ENCODE measurements around the gene C11orf68. TPM values are rescaled to one million over a fixed set of nuclear protein-coding genes. Genes with fewer than 3 reads are reported as not detected.

Gene C11orf68
- total RNA-seq, 1 donor from 2014 or later, result 24.7 TPM

DNA sequence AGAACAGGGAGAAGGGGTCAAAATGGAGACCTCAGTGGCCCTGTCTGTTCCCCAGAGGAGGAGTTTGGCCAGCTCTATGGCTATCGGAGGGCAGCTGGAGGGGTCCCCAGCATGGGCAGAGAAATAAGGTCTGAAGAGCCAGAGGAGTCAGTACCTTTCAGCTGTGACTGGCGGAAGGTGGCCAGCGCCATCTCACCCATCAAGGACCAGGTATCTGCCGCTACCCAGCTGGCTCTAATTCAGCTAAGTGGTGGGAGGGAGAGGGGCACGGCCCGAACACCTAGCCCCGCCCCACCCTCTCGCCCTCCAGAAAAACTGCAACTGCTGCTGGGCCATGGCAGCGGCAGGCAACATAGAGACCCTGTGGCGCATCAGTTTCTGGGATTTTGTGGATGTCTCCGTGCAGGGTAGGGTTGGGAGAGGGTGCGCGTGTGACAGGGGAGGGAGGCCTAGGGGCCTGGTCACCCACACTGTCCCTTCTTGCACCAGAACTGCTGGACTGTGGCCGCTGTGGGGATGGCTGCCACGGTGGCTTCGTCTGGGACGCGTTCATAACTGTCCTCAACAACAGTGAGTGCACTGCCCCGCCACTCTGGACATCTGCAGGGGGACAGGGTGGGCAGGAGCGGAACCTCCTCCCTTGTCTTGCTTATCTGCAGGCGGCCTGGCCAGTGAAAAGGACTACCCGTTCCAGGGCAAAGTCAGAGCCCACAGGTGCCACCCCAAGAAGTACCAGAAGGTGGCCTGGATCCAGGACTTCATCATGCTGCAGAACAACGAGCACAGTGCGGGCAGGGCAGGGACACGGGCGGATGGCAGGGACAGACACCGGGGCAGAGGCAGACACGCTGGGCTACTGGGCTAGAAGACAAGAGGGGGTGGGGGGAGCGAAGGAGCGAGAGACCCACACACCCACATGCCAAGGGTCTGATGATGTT, 36.5 kb downstream of the C11orf68 start:
- no peak overlapping the region for H3K27ac Mint-ChIP-seq (ENCODE audit: unreplicated experiment)
- TF ChIP-seq, protein P1, sequence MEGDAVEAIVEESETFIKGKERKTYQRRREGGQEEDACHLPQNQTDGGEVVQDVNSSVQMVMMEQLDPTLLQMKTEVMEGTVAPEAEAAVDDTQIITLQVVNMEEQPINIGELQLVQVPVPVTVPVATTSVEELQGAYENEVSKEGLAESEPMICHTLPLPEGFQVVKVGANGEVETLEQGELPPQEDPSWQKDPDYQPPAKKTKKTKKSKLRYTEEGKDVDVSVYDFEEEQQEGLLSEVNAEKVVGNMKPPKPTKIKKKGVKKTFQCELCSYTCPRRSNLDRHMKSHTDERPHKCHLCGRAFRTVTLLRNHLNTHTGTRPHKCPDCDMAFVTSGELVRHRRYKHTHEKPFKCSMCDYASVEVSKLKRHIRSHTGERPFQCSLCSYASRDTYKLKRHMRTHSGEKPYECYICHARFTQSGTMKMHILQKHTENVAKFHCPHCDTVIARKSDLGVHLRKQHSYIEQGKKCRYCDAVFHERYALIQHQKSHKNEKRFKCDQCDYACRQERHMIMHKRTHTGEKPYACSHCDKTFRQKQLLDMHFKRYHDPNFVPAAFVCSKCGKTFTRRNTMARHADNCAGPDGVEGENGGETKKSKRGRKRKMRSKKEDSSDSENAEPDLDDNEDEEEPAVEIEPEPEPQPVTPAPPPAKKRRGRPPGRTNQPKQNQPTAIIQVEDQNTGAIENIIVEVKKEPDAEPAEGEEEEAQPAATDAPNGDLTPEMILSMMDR (IDR thresholded peaks at IDR 0.05; ENCODE audit: partially characterized antibody, unreplicated experiment), result no peak
- peaks cover 13% of the 10 kb centered on the region for H3K9me3 Mint-ChIP-seq (ENCODE audit: unreplicated experiment)
- peaks cover 4% of the 10 kb centered on the region for H3K27me3 Mint-ChIP-seq (ENCODE audit: unreplicated experiment)
- no peak for DNase-seq
- H3K36me3 Mint-ChIP-seq (ENCODE audit: unreplicated experiment), result no peaks in the 10 kb centered on the region
- H3K4me1 Mint-ChIP-seq (ENCODE audit: low read depth, unreplicated experiment), result peaks cover 11% of the 10 kb centered on the region
- no peak overlapping the region for H3K4me3 Mint-ChIP-seq (ENCODE audit: unreplicated experiment)

DNA sequence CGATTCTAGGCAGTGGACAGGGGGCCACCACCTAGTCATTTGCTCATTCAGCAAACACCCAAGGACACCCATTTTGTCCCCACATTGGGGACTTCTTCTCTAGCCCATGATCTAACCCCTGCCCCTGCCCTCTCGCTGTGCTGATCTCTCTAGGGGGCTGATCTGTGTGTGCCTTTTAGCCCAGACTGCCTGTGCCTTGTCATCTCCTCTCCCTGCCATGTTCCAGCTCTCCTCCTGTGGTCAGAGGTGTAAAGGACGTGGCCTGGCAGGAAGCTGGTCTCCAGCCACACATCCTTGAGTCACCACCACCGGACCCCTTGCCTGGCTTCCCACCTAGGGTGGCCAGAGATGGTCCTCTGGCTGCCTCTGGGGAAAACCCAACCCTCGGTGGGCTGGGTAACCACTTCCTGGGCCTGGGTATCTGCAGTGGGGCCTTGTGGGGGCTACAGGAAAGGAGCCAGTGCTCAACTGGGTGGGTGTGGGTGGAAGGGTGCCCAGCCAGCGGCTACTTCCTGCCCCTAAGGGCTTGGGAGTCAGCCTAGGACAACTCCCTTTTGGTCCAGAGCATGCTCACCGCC, 37.9 kb downstream of the C11orf68 start:
- H3K4me1 Mint-ChIP-seq (ENCODE audit: low read depth, unreplicated experiment), result peaks cover 5% of the 10 kb centered on the region
- H3K27me3 Mint-ChIP-seq (ENCODE audit: unreplicated experiment), result peaks cover 4% of the 10 kb centered on the region
- TF ChIP-seq, protein P1 (IDR thresholded peaks at IDR 0.05; ENCODE audit: partially characterized antibody, unreplicated experiment), result no peak
- DNase-seq, result no peak
- H3K36me3 Mint-ChIP-seq (ENCODE audit: unreplicated experiment), result no peaks in the 10 kb centered on the region
- no peak overlapping the region for H3K4me3 Mint-ChIP-seq (ENCODE audit: unreplicated experiment)
- H3K27ac Mint-ChIP-seq (ENCODE audit: unreplicated experiment), result no peak overlapping the region
- H3K9me3 Mint-ChIP-seq (ENCODE audit: unreplicated experiment), result peaks cover 7% of the 10 kb centered on the region

DNA sequence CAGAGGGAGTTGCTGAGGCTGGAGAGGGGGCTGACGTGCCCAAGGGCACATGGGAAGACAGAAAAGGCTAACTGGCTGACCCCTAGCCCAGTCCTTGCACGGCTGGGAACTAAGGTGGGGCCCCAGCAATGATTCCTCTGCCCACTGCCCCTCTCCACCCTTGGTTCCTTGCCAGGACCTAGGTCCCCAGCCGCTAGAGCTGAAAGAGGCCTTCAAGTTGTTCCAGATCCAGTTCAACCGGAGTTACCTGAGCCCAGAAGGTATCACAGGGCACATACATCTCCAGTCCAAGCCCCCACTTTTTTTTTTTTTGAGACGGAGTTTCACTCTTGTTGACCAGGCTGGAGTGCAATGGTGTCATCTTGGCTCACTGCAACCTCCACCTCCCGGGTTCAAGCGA, 38.8 kb downstream of the C11orf68 start:
- DNase-seq, result no peak
- Mint-ChIP-seq H3K27ac (ENCODE audit: unreplicated experiment) (no peak overlapping the region), H3K4me3 (ENCODE audit: unreplicated experiment) (no peak overlapping the region), H3K27me3 (ENCODE audit: unreplicated experiment) (peaks cover 4% of the 10 kb centered on the region), H3K9me3 (ENCODE audit: unreplicated experiment) (peaks cover 7% of the 10 kb centered on the region), H3K4me1 (ENCODE audit: low read depth, unreplicated experiment) (peaks cover 5% of the 10 kb centered on the region), H3K36me3 (ENCODE audit: unreplicated experiment) (no peaks in the 10 kb centered on the region)
- TF ChIP-seq, protein P1 (IDR thresholded peaks at IDR 0.05; ENCODE audit: partially characterized antibody, unreplicated experiment), result no peak

DNA sequence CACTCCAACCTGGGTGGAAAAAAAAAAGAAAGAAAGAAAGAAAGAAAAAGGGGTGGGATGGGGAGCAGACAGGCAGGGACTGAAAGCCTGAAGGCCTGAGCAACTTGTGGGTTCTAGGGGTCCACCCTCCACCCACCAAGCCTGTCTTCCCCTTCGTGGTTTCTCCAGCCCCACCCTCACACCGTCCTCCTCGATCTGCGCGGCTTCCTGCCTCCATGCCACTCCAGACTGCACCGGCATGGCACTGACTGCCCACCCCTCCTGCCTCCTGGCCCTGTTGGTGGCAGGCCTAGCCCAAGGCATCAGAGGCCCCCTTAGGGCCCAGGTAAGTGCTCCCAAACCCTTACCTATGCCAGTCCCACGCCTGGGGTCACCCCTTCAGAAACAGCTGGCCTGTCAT, 39.2 kb downstream of the C11orf68 start, which contains the start of gene CTSW:
TSS of gene CTSW (plus strand) at position 221 of the 400 bp plus-strand sequence. CDS start at position 239, 18 bp downstream.
- no peak within 1 kb of the TSS for H3K27ac Mint-ChIP-seq (ENCODE audit: unreplicated experiment)
- H3K9me3 Mint-ChIP-seq (ENCODE audit: unreplicated experiment), result peaks cover 7% of the 10 kb centered on the region
- no peak within 1 kb of the TSS for H3K4me3 Mint-ChIP-seq (ENCODE audit: unreplicated experiment)
- peaks cover 4% of the 10 kb centered on the region for H3K27me3 Mint-ChIP-seq (ENCODE audit: unreplicated experiment)
- no peaks in the 10 kb centered on the region for H3K36me3 Mint-ChIP-seq (ENCODE audit: unreplicated experiment)
- DNase-seq, result no peak
- H3K4me1 Mint-ChIP-seq (ENCODE audit: low read depth, unreplicated experiment), result peaks cover 5% of the 10 kb centered on the region
- TF ChIP-seq, protein P1 (IDR thresholded peaks at IDR 0.05; ENCODE audit: partially characterized antibody, unreplicated experiment), result no peak
